ENCODE results near the gene SLC44A5. TPM values are rescaled to one million over a fixed set of nuclear protein-coding genes. Genes with fewer than 3 reads are reported as not detected.
A peak's percentile ranks its signal among the peaks of the same experiment; 100 is the strongest.
"Not testable (repeated sequence)": the region's sequence is repeated elsewhere in the genome, so short reads cannot be mapped to it uniquely, and the experiment has no call there.

Gene SLC44A5
- 1 to 10 TPM; 6.7 to 8.4 TPM for total RNA-seq
- long read RNA-seq, partial matches to known transcripts: 3 of 6 reads
- long read RNA-seq, other reads (novel, unspliced or antisense): 3 of 6 reads

- ATAC-seq: no peak
- intact Hi-C loops (cut with DNase I, micrococcal nuclease): no loop called here
- no peak for DNase-seq
These were observed at the start of gene SLC44A5 for GRCh38 chr1:75611014-75611413. Gene SLC44A5 (minus strand): TSS chr1:75611114. CDS start chr1:75541447, 69,667 bp downstream.

- no peak for ATAC-seq
- intact Hi-C loops (cut with DNase I, micrococcal nuclease): no loop called here
- no peak for DNase-seq
These were observed 45.0 kb upstream of the SLC44A5 start for GRCh38 chr1:75655931-75656330.

DNA sequence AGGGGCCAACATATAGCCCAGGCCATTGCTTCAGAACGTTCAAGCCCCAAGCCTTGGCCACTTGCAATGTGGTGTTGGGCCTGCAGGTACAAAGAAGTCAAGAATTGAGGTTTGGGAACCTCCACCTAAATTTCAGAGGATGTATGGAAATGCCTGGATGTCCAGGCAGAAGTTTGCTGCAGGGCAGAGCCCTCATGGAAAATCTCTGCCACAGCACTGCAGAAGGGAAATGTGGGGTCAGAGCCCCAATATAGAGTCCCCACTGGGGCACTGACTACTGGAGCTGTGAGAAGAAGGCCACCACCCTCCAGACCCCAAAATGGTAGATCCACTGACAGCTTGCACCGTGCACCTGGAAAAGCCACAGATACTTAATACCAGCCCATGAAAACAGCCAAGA is 36.3 kb upstream of the SLC44A5 start:
- DNase-seq; intact Hi-C loops (cut with DNase I, micrococcal nuclease); ATAC-seq: not testable (repeated sequence)

DNA sequence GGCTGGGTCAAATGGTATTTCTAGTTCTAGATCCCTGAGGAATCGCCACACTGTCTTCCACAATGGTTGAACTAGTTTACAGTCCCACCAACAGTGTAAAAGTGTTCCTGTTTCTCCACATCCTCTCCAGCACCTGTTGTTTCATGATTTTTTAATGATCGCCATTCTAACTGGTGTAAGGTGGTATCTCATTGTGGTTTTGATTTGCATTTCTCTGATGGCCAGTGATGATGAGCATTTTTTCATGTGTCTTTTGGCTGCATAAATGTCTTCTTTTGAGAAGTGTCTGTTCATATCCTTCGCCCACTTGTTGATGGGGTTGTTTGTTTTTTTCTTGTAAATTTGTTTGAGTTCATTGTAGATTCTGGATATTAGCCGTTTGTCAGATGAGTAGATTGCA is 34.2 kb upstream of the SLC44A5 start:
- ATAC-seq; DNase-seq; intact Hi-C loops (cut with DNase I, micrococcal nuclease): not testable (repeated sequence)

DNA sequence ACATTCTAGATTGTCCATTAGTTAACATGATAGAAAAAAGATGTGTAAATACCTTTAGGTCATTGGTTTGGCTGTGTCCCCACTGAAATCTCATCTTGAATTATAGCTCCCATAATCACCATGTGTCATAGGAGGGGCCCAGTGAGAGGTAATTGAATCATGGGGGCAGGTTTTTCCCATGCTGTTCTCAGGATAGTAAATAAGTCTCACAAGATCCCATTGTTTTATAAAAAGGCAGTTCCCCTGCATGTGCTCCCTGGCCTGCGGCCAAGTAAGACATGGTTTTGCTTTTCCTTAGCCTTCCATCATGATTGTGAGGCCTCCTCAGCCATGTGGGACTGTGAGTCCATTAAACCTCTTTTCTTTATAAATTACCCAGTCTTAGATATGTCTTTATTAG is 32.5 kb upstream of the SLC44A5 start:
- DNase-seq (no peak), ATAC-seq (no peak)
- intact Hi-C loops (cut with DNase I, micrococcal nuclease): no loop called here

GRCh38 chr1:75641325-75641724 is 30.4 kb upstream of the SLC44A5 start:
- DNase-seq: no peak
- ATAC-seq: no peak
- intact Hi-C loops (cut with DNase I, micrococcal nuclease): no loop called here

DNA sequence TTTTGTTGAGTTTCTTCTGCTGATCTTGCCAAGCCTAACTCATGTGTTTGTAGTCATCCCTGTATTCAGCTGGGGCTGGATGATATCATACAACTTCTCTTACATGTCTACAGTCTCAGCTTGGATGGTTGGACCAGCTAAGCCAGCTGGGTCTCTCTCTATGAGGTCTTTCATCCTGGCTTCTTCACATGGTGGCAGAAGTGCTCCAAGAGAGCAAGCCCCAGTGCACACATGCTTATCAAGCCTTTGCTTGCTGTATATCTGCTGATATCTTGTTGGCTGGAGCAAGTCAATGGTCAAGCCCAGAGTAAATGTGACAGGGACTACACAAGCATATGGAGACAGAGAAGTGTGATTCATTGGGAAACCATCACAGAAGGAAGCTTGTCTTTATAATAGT is 29.2 kb upstream of the SLC44A5 start:
- DNase-seq (no peak), ATAC-seq (no peak)
- intact Hi-C loops (cut with DNase I, micrococcal nuclease): no loop called here

- ATAC-seq (peak; percentile 52), DNase-seq (no peak)
- intact Hi-C loops (cut with DNase I, micrococcal nuclease): loop anchor here in 1 of 2 donors (10.0 kb wide), 1 partner anchor 368 kb away; no protein-coding TSS in a partner anchor
These were observed 21.5 kb upstream of the SLC44A5 start for GRCh38 chr1:75632350-75632949.

GRCh38 chr1:75630998-75631397 is 20.1 kb upstream of the SLC44A5 start:
- intact Hi-C loops (cut with DNase I, micrococcal nuclease): loop anchor here in 1 of 2 donors (10.0 kb wide), 1 partner anchor 366 kb away; no protein-coding TSS in a partner anchor
- DNase-seq (no peak), ATAC-seq (no peak)

GRCh38 chr1:75630004-75630594 is 19.2 kb upstream of the SLC44A5 start:
- DNase-seq (no peak), ATAC-seq (no peak)
- intact Hi-C loops (cut with DNase I, micrococcal nuclease): loop anchor here in 1 of 2 donors (10.0 kb wide), 1 partner anchor 365 kb away; no protein-coding TSS in a partner anchor

GRCh38 chr1:75625795-75626194 is 14.9 kb upstream of the SLC44A5 start:
- DNase-seq (no peak), ATAC-seq (no peak)
- intact Hi-C loops (cut with DNase I, micrococcal nuclease): loop anchor here in 1 of 2 donors (10.0 kb wide), 1 partner anchor 841 kb away; no protein-coding TSS in a partner anchor

DNA sequence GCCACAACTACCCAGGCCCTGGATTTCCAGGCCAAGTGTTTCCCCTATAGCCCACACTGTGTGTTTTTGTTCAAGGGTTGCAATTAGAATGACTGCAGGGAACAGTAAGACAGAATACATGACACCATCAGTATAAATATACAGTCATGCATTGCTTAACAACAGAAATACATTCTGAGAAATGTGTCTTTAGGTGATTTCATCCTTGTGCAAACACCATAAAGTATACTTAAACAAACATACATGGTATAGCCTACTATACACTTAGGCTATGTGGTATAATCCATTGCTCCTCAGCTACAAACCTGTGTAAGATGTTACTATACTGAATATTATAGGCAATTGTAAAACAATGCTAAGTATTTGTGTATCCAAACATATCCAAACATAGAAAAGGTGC is 7.5 kb upstream of the SLC44A5 start:
- intact Hi-C loops (cut with DNase I, micrococcal nuclease): no loop called here
- no peak for DNase-seq
- ATAC-seq: peak; percentile 77

GRCh38 chr1:75616436-75617433 is 5.8 kb upstream of the SLC44A5 start:
- intact Hi-C loops (cut with DNase I, micrococcal nuclease): no loop called here
- DNase-seq (no peak), ATAC-seq (no peak)

DNA sequence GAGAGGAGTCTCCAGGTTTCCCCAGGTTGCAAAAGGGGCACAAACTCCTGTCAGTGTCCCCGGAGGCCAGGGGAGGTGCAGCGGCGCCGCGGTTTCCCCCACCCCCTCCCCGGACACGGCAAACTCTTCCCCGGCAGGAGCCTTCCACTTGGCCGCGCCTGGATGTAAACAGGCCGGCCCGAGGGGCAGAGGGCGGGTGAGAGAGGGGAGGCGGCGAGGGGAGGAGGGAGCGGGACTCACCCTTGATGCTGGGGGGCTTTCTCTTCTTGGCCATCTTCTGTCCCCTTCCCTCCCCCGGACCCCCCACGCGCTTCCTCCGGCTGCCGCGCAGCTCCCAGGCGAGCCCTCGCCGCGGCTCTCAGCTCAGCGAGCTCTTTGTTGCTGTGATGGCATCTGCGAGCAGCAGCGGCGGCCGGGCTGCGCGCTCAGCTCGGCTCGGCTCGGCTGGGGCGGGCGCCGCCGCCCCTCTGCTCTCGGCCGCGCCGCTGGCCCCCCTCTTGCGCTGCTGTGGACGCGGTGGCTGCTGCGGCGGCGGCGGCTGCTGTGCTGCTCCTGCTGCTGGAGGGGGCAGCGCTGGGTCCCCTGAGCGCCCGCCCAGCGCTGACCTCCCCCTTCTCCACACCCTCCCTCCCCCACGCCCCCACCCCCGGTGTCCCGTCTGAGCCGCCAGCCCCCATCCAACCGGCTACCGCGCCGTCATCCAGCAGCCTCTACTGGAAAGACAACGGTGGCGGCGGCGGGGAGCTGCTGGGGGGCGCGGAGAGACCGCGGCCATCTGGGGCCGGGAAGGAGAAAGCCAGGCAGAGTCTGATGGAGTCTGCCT is 4.9 kb upstream of the SLC44A5 start:
- ATAC-seq (peak; percentile 67), DNase-seq (peak in 1 of 2 donors; percentile 10)
- intact Hi-C loops (cut with DNase I, micrococcal nuclease): no loop called here

DNA sequence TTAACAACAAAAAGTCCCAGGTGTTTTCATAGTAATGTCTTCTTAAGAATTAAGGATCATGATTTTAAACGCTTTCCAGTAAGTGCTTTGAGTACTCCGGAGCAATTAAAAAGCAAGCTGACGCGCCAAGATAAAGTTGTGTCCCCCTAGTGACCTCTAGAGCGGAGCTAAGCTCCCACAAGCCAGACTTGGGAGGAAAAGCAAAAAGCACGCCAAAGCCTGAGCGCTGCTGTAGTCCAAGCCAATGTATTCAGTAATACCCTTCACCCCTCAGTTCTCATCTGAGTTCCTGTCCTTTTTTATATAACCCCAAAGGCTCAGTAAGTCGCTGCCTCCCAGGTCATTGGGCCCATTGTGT is 3.5 kb upstream of the SLC44A5 start:
- ATAC-seq (no peak), DNase-seq (no peak)
- intact Hi-C loops (cut with DNase I, micrococcal nuclease): no loop called here

GRCh38 chr1:75613916-75614315 is 3.0 kb upstream of the SLC44A5 start:
- no peak for ATAC-seq
- intact Hi-C loops (cut with DNase I, micrococcal nuclease): no loop called here

GRCh38 chr1:75612976-75613375 is 2.1 kb upstream of the SLC44A5 start:
- intact Hi-C loops (cut with DNase I, micrococcal nuclease): no loop called here
- ATAC-seq: no peak
- DNase-seq: no peak

More at GRCh38 chr1:75613916-75614315, 3.0 kb upstream of the SLC44A5 start:
- no peak for DNase-seq

- no peak for ATAC-seq
- DNase-seq: no peak
These were observed 8.4 kb downstream of the SLC44A5 start for GRCh38 chr1:75602486-75602885.

More at GRCh38 chr1:75602486-75602885, 8.4 kb downstream of the SLC44A5 start:
- intact Hi-C loops (cut with DNase I, micrococcal nuclease): no loop called here
